Tibial nerve (tissue), 4 donors: ENCODE data around the gene LRIG2. TPM values are rescaled to one million over a fixed set of nuclear protein-coding genes. Genes with fewer than 3 reads are reported as not detected.

ENCODE experiments used
- DNase-seq, 2 donors: peaks; one replicate each; pipeline ENCODE4 v3.0.0-alpha.2; 2019; ENCODE audit warnings: low spot score in 2 of 2
- H3K27ac ChIP-seq, 4 donors: fragments of 200-600 bp; sonication (generic) in 3 of 4; one replicate each; pipeline ENCODE4 v1.5.1; 2017 to 2019; ENCODE audit warnings: mild to moderate bottlenecking in 1 of 4
- H3K27me3 ChIP-seq, 2 donors: fragments of 200-600 bp; sonication (generic) in 1 of 2; one replicate each; pipeline versions ENCODE4 v1.5.1 to v1.6.0; 2017 to 2019
- H3K36me3 ChIP-seq, 3 donors: fragments of 200-600 bp; sonication (generic); one replicate each; pipeline ENCODE4 v1.5.1; 2018 to 2019
- H3K4me1 ChIP-seq, 4 donors: fragments of 200-600 bp; sonication (generic) in 3 of 4; one replicate each; pipeline ENCODE4 v1.5.1; 2017 to 2019
- H3K4me3 ChIP-seq, 4 donors: fragments of 200-600 bp; sonication (generic) in 3 of 4; one replicate each; pipeline ENCODE4 v1.5.1; 2017 to 2019; ENCODE audit warnings: mild to moderate bottlenecking in 1 of 4, moderate library complexity in 1 of 4
- H3K9me3 ChIP-seq, 4 donors: fragments of 200-600 bp; sonication (generic) in 3 of 4; one replicate each; pipeline ENCODE4 v1.5.1; 2017 to 2019
- CTCF ChIP-seq, 5 experiments: fragments of 200-600 bp in 3 of 5; fragments of 450-650 bp in 2 of 5; sonication (generic) in 3 of 5; IDR thresholded peaks; one replicate each; pipeline ENCODE4 v1.5.1; 2016 to 2019; ENCODE audit warnings: antibody characterized with exemption in 5 of 5, mild to moderate bottlenecking in 3 of 5, moderate library complexity in 2 of 5
- EP300 ChIP-seq, 2 donors: sonication (generic); formaldehyde crosslinking; IDR thresholded peaks; one replicate each; pipeline ENCODE4 v1.6.1; 2017; ENCODE audit warnings: antibody characterized with exemption in 2 of 2, mild to moderate bottlenecking in 1 of 2
- POLR2A ChIP-seq, 2 donors: fragments of 450-650 bp; IDR thresholded peaks; one replicate each; pipeline ENCODE4 v1.6.1; 2017; ENCODE audit warnings: antibody characterized with exemption in 2 of 2, mild to moderate bottlenecking in 2 of 2, moderate library complexity in 2 of 2
- WGBS, 2 donors: methylation state at CpG; one replicate each; pipeline ENCODE4 v1.1.5; 2018; 5-methylcytosine and 5-hydroxymethylcytosine counted together
- total RNA-seq, 4 donors: library from RNA; depleted of rRNA; stranded (reverse); fragments of >200 nt; gene quantifications; one replicate each; pipeline ENCODE4 v1.1.0, GENCODE V29; 2016

The LRIG2 gene
- total RNA-seq, 4 donors from 2014 or later = 22.2 to 75.9 (median 25.3) TPM

- DNase-seq = peak in 1 of 2 donors; percentile 20
- no peak overlapping the region for H3K27ac ChIP-seq
Observed at GRCh38 chr1:113109908-113110554, 37.0 kb downstream of the LRIG2 start.

GRCh38 chr1:113118266-113118665 is 45.3 kb downstream of the LRIG2 start:
- TF ChIP-seq POLR2A (IDR thresholded peaks at IDR 0.05) (no peak), EP300 (IDR thresholded peaks at IDR 0.05) (no peak), CTCF (IDR thresholded peaks at IDR 0.05) (no peak)
- no peaks in the 10 kb centered on the region for H3K9me3 ChIP-seq
- H3K27ac ChIP-seq = no peak overlapping the region
- no peaks in the 10 kb centered on the region for H3K4me1 ChIP-seq
- H3K4me3 ChIP-seq = no peak overlapping the region
- DNase-seq = no peak
- no peaks in the 10 kb centered on the region for H3K27me3 ChIP-seq
- peaks cover 3 to 99% (median 35%) of the 10 kb centered on the region in 3 donors for H3K36me3 ChIP-seq

More at GRCh38 chr1:113109908-113110554, 37.0 kb downstream of the LRIG2 start:
- no peak overlapping the region for H3K4me3 ChIP-seq
- 50 to 55% methylated on average over 5 of the region's 5 CpGs for WGBS, 2 donors
- H3K4me1 ChIP-seq = no peaks in the 10 kb centered on the region
- no peaks in the 10 kb centered on the region for H3K9me3 ChIP-seq
- peak in 1 of 5 experiments; percentile 18 for TF ChIP-seq CTCF (IDR thresholded peaks at IDR 0.05)
- TF ChIP-seq EP300 (IDR thresholded peaks at IDR 0.05) = no peak
- TF ChIP-seq POLR2A (IDR thresholded peaks at IDR 0.05) = no peak
- H3K36me3 ChIP-seq = peaks cover 0 to 97% (median 30%) of the 10 kb centered on the region in 3 donors
- no peaks in the 10 kb centered on the region for H3K27me3 ChIP-seq

- no peaks in the 10 kb centered on the region for H3K9me3 ChIP-seq
- DNase-seq = no peak
- H3K27me3 ChIP-seq = no peaks in the 10 kb centered on the region
- TF ChIP-seq POLR2A (IDR thresholded peaks at IDR 0.05) (no peak), CTCF (IDR thresholded peaks at IDR 0.05) (no peak), EP300 (IDR thresholded peaks at IDR 0.05) (no peak)
- WGBS, 2 donors = 87 to 95% methylated on average over 3 of the region's 3 CpGs
- no peaks in the 10 kb centered on the region for H3K4me1 ChIP-seq
- H3K36me3 ChIP-seq = peaks cover 3 to 96% (median 16%) of the 10 kb centered on the region in 3 donors
- no peak overlapping the region for H3K27ac ChIP-seq
- no peak overlapping the region for H3K4me3 ChIP-seq
Observed at GRCh38 chr1:113123737-113124136, 50.7 kb downstream of the LRIG2 start.

GRCh38 chr1:113124366-113124765 is 51.4 kb downstream of the LRIG2 start:
- 38% methylated on average over 1 of the region's 1 CpG for WGBS, 2 donors
- H3K4me1 ChIP-seq = no peaks in the 10 kb centered on the region
- peaks cover 3 to 95% (median 14%) of the 10 kb centered on the region in 3 donors for H3K36me3 ChIP-seq
- H3K27me3 ChIP-seq = no peaks in the 10 kb centered on the region
- H3K9me3 ChIP-seq = no peaks in the 10 kb centered on the region
- no peak overlapping the region for H3K4me3 ChIP-seq
- DNase-seq = no peak
- TF ChIP-seq POLR2A (IDR thresholded peaks at IDR 0.05) = no peak
- TF ChIP-seq EP300 (IDR thresholded peaks at IDR 0.05) = no peak
- TF ChIP-seq CTCF (IDR thresholded peaks at IDR 0.05) = no peak
- H3K27ac ChIP-seq = no peak overlapping the region

GRCh38 chr1:113125517-113125916 is 52.5 kb downstream of the LRIG2 start:
- 92 to 96% methylated on average over 3 of the region's 3 CpGs for WGBS, 2 donors
- Histone ChIP-seq H3K27me3 (no peaks in the 10 kb centered on the region), H3K27ac (no peak overlapping the region), H3K36me3 (peaks cover 0 to 90% (median 6%) of the 10 kb centered on the region in 3 donors), H3K4me1 (no peaks in the 10 kb centered on the region), H3K9me3 (no peaks in the 10 kb centered on the region), H3K4me3 (no peak overlapping the region)
- TF ChIP-seq POLR2A (IDR thresholded peaks at IDR 0.05) (no peak), EP300 (IDR thresholded peaks at IDR 0.05) (no peak), CTCF (IDR thresholded peaks at IDR 0.05) (no peak)
- DNase-seq = no peak
